GM23338 (cell line): Measurements from ENCODE around the gene RBP3.

Source experiments
- CREB1 ChIP-seq: fragments of 250-450 bp; sonication (Bioruptor Pico); IDR thresholded peaks from 2 replicates; pipeline ENCODE4 v1.5.0; 2020; ENCODE audit warnings: low read depth, mild to moderate bottlenecking, moderate library complexity
- CTCF ChIP-seq, 2 experiments: fragments of 200-600 bp in 1 of 2; sonication (generic) in 1 of 2; conservative IDR thresholded peaks; 2 replicates each; pipeline versions ENCODE4 v1.5.1 to v1.6.1; 2016 to 2017; ENCODE audit warnings: antibody characterized with exemption in 2 of 2, low read depth in 2 of 2, mild to moderate bottlenecking in 2 of 2, moderate library complexity in 1 of 2
- ETS1 ChIP-seq: IDR thresholded peaks from 2 replicates; pipeline ENCODE4 v1.6.1; 2016; ENCODE audit warnings: antibody characterized with exemption
- EZH2 ChIP-seq: fragments of 200-600 bp; sonication (generic); IDR thresholded peaks from one replicate; pipeline ENCODE4 v1.8.0; 2017; ENCODE audit warnings: antibody characterized with exemption, mild to moderate bottlenecking, low read depth; ENCODE audit not compliant: unreplicated experiment
- EZH2phosphoT487 ChIP-seq: fragments of 200-600 bp; sonication (generic); IDR thresholded peaks from one replicate; pipeline ENCODE4 v1.8.1; 2018; ENCODE audit warnings: antibody characterized with exemption; ENCODE audit not compliant: unreplicated experiment
- JUNB ChIP-seq: IDR thresholded peaks from one replicate; pipeline ENCODE4 v1.6.1; 2016; ENCODE audit warnings: antibody characterized with exemption; ENCODE audit not compliant: unreplicated experiment
- NANOG ChIP-seq: IDR thresholded peaks from 2 replicates; pipeline ENCODE4 v1.6.1; 2016; ENCODE audit warnings: antibody characterized with exemption, borderline replicate concordance
- POLR2AphosphoS5 ChIP-seq: IDR thresholded peaks from 2 replicates; pipeline ENCODE4 v1.6.1; 2016; ENCODE audit warnings: antibody characterized with exemption, low read depth
- STAT1 ChIP-seq: IDR thresholded peaks from one replicate; pipeline ENCODE4 v1.6.1; 2016; ENCODE audit warnings: antibody characterized with exemption; ENCODE audit not compliant: unreplicated experiment
- TF ChIP-seq, protein P1 (sequence below): IDR thresholded peaks from one replicate; pipeline ENCODE4 v1.6.1; 2018; ENCODE audit warnings: antibody characterized with exemption; ENCODE audit not compliant: unreplicated experiment

GRCh38 chr10:47351899-47352815 is 4.0 kb downstream of the RBP3 start:
- no peak for TF ChIP-seq CTCF (conservative IDR thresholded peaks at IDR 0.05; ENCODE audit: low read depth in 2 of 2)
- no peak for TF ChIP-seq POLR2AphosphoS5
- TF ChIP-seq EZH2 = no peak
- TF ChIP-seq, protein P1, sequence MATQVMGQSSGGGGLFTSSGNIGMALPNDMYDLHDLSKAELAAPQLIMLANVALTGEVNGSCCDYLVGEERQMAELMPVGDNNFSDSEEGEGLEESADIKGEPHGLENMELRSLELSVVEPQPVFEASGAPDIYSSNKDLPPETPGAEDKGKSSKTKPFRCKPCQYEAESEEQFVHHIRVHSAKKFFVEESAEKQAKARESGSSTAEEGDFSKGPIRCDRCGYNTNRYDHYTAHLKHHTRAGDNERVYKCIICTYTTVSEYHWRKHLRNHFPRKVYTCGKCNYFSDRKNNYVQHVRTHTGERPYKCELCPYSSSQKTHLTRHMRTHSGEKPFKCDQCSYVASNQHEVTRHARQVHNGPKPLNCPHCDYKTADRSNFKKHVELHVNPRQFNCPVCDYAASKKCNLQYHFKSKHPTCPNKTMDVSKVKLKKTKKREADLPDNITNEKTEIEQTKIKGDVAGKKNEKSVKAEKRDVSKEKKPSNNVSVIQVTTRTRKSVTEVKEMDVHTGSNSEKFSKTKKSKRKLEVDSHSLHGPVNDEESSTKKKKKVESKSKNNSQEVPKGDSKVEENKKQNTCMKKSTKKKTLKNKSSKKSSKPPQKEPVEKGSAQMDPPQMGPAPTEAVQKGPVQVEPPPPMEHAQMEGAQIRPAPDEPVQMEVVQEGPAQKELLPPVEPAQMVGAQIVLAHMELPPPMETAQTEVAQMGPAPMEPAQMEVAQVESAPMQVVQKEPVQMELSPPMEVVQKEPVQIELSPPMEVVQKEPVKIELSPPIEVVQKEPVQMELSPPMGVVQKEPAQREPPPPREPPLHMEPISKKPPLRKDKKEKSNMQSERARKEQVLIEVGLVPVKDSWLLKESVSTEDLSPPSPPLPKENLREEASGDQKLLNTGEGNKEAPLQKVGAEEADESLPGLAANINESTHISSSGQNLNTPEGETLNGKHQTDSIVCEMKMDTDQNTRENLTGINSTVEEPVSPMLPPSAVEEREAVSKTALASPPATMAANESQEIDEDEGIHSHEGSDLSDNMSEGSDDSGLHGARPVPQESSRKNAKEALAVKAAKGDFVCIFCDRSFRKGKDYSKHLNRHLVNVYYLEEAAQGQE = no peak
- TF ChIP-seq ETS1 = no peak
- no peak for TF ChIP-seq CREB1 (CRISPR knock-in tag)
- no peak for TF ChIP-seq EZH2phosphoT487
- TF ChIP-seq NANOG = no peak
- no peak for TF ChIP-seq JUNB
- TF ChIP-seq STAT1 = no peak
